Epithelial cell of proximal tubule (primary cell): Measurements from ENCODE around the gene SOCS4. TPM values are rescaled to one million over a fixed set of nuclear protein-coding genes. Genes with fewer than 3 reads are reported as not detected.
A peak's percentile ranks its signal among the peaks of the same experiment; 100 is the strongest.

Source experiments
- DNase-seq: peaks from one replicate; pipeline ENCODE4 v3.0.0-alpha.2; 2011; ENCODE audit warnings: low read depth
- H3K4me3 ChIP-seq: 2 replicates; pipeline ENCODE4 v1.5.1; 2011; ENCODE audit warnings: low read depth, mild to moderate bottlenecking, low read length
- total RNA-seq: library from RNA; depleted of rRNA; stranded (reverse); fragments of >200 nt; gene quantifications from 2 replicates; pipeline ENCODE4 v1.2.3, GENCODE V29; 2015
- TF ChIP-seq, protein P1 (sequence below): conservative IDR thresholded peaks from 2 replicates; pipeline ENCODE4 v1.5.1; 2012; ENCODE audit warnings: low read depth, mild to moderate bottlenecking, low read length

The SOCS4 gene
- 11.9 and 13.0 TPM in 2 replicates for total RNA-seq

DNA sequence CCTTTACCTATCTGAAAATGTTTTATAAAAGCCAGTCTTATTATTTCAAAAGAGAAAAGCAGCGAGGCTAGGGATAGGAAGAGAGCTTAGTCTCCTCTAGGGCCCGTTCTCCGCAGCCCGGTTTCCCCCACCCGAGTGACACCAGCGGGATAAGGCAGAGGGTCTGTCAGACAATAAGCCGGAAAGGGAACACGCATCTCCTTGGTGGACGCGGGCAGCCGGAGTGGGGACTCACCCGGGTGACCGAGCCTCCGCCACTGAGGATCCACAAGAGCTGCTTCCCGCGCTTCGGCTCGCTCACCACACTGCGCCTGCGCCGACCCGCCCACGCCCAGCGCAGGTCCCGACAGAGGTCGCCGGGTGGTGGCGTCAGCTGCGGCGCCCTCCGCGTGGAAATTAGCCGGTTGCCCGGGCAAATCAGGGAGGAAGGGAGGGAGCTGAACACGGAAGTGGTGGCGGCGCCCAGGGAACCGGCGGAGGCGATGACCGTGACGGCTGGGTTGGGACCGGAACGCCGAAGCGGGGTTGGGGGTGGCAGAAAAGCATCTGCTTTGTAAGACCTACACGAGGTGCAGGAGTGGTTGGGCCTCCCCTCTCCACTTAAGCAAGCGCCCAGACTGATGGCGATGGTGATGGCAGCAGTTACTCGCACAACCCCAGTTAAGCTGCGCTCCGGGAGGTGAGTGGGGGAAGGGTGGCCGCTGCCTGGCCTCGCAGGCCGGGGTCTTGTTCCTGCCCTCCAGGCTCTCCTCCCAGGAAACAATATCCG is at the start of gene SOCS4, which contains the start of gene WDHD1:
Gene SOCS4, plus strand, starts transcription at position 444 of the 769 bp plus-strand sequence. CDS start 15,806 bp downstream, outside the sequence.
Gene WDHD1, minus strand, starts transcription at position 307 of the 769 bp plus-strand sequence. CDS start 312 bp downstream, outside the sequence.
- H3K4me3 ChIP-seq = peak within 1 kb of the TSS; percentile 78
- no peak for DNase-seq

DNA sequence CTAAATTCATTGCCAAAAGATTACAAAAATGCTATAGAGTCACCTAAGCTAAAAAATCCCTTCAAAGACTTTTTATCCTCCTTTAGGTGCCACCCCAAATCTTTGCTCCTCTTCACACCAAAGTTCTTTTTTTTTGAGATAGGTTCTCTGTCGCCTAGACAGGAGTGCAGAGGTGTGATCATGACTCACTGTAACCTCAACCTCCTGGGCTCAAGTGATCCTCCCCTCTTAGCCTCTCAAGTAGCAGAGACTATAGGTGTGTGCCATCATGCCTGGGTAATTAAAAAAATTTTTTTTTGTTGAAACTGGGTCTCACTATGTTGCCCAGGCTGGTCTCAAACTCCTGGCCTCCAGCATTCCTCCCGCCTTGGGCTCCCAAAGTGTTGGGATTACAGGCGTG is 48.0 kb upstream of the SOCS4 start:
- no peak overlapping the region for H3K4me3 ChIP-seq
- DNase-seq = no peak
- TF ChIP-seq, protein P1, sequence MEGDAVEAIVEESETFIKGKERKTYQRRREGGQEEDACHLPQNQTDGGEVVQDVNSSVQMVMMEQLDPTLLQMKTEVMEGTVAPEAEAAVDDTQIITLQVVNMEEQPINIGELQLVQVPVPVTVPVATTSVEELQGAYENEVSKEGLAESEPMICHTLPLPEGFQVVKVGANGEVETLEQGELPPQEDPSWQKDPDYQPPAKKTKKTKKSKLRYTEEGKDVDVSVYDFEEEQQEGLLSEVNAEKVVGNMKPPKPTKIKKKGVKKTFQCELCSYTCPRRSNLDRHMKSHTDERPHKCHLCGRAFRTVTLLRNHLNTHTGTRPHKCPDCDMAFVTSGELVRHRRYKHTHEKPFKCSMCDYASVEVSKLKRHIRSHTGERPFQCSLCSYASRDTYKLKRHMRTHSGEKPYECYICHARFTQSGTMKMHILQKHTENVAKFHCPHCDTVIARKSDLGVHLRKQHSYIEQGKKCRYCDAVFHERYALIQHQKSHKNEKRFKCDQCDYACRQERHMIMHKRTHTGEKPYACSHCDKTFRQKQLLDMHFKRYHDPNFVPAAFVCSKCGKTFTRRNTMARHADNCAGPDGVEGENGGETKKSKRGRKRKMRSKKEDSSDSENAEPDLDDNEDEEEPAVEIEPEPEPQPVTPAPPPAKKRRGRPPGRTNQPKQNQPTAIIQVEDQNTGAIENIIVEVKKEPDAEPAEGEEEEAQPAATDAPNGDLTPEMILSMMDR = no peak

More for the DNA sequence above, at the start of gene SOCS4, which contains the start of gene WDHD1:
- TF ChIP-seq, protein P1 = no peak

- TF ChIP-seq, protein P1 = no peak
- no peak overlapping the region for H3K4me3 ChIP-seq
- DNase-seq = no peak
Measured at GRCh38 chr14:54981698-54982097, 45.3 kb upstream of the SOCS4 start.

- H3K4me3 ChIP-seq = no peak overlapping the region
- TF ChIP-seq, protein P1 = no peak
Measured at GRCh38 chr14:54985156-54985555, 41.9 kb upstream of the SOCS4 start.

DNA sequence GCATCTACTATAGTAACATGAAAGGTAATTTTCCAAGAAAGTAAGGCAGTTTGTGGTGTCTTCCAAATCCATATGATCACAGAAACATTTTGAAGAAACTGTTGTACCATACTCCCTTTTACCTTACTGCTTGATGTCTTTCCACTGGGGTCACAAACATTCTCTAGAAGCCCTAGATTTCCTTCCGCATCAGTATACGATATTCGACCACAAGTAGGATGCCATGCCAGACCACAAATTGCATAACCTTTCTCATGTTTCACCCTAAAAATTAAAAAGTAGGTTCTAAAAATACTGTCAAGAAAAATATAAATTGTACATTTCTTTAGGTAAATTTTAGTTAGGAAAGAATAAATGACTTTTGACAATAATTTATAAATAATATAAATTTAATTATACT is 26.7 kb upstream of the SOCS4 start:
- DNase-seq = no peak
- H3K4me3 ChIP-seq = no peak overlapping the region
- TF ChIP-seq, protein P1 = no peak

More at GRCh38 chr14:54985156-54985555, 41.9 kb upstream of the SOCS4 start:
- DNase-seq = no peak

GRCh38 chr14:55005071-55005470 is 22.0 kb upstream of the SOCS4 start:
- DNase-seq = no peak
- TF ChIP-seq, protein P1 = no peak
- H3K4me3 ChIP-seq = no peak overlapping the region
